Osteoblast (primary cell): ENCODE results near the gene PRPSAP1. TPM values are rescaled to one million over a fixed set of nuclear protein-coding genes. Genes with fewer than 3 reads are reported as not detected.

Source experiments
- DNase-seq: peaks from one replicate; pipeline ENCODE4 v3.0.0; 2011; ENCODE audit warnings: low spot score, mixed read lengths; ENCODE audit not compliant: insufficient read length; ENCODE audit errors: missing footprints
- H2AFZ ChIP-seq: 2 replicates; pipeline ENCODE4 v1.6.0; 2011; ENCODE audit warnings: mild to moderate bottlenecking, low read length
- H3K27ac ChIP-seq: 2 replicates; pipeline ENCODE4 v1.5.1; 2011; ENCODE audit warnings: mild to moderate bottlenecking, low read depth, low read length, moderate library complexity
- H3K27me3 ChIP-seq: 2 replicates; pipeline ENCODE4 v1.6.0; 2012; ENCODE audit warnings: mild to moderate bottlenecking, control low read depth, inconsistent platforms, low read length, moderate library complexity; ENCODE audit not compliant: insufficient read depth
- H3K36me3 ChIP-seq: 2 replicates; pipeline ENCODE4 v1.5.1; 2011; ENCODE audit warnings: mild to moderate bottlenecking, low read length, control low read depth, moderate library complexity; ENCODE audit not compliant: insufficient read depth
- H3K4me1 ChIP-seq: 2 replicates; pipeline ENCODE4 v1.5.1; 2011; ENCODE audit warnings: mild to moderate bottlenecking, low read length, control low read depth, moderate library complexity; ENCODE audit not compliant: insufficient read depth
- H3K4me2 ChIP-seq: 2 replicates; pipeline ENCODE4 v1.6.0; 2011; ENCODE audit warnings: mild to moderate bottlenecking, low read length; ENCODE audit not compliant: insufficient read depth
- H3K4me3 ChIP-seq: fragments of 200-600 bp; sonication (generic); 3 replicates; pipeline ENCODE4 v1.5.1; 2012; ENCODE audit warnings: mild to moderate bottlenecking, low read length, inconsistent platforms; ENCODE audit not compliant: insufficient read depth
- H3K79me2 ChIP-seq: 2 replicates; pipeline ENCODE4 v1.6.0; 2012; ENCODE audit warnings: mild to moderate bottlenecking, low read length, control low read depth, inconsistent platforms; ENCODE audit not compliant: insufficient read depth
- H3K9me3 ChIP-seq: 2 replicates; pipeline ENCODE4 v1.5.1; 2011; ENCODE audit warnings: low read depth, low read length, control low read depth
- H4K20me1 ChIP-seq: 2 replicates; pipeline ENCODE4 v1.6.0; 2012; ENCODE audit warnings: mild to moderate bottlenecking, low read length, control low read depth; ENCODE audit not compliant: insufficient read depth
- total RNA-seq: library from RNA; depleted of rRNA; stranded (reverse); fragments of >200 nt; gene quantifications from 2 replicates; pipeline ENCODE4 v1.2.3, GENCODE V29; 2012
- TF ChIP-seq, protein P1 (sequence below): IDR thresholded peaks from 2 replicates; pipeline ENCODE4 v1.5.1; 2011; ENCODE audit warnings: mild to moderate bottlenecking, low read depth, low read length, moderate library complexity; ENCODE audit errors: extremely low read depth

PRPSAP1 gene
- total RNA-seq, 1 donor: 79.6 TPM

DNA sequence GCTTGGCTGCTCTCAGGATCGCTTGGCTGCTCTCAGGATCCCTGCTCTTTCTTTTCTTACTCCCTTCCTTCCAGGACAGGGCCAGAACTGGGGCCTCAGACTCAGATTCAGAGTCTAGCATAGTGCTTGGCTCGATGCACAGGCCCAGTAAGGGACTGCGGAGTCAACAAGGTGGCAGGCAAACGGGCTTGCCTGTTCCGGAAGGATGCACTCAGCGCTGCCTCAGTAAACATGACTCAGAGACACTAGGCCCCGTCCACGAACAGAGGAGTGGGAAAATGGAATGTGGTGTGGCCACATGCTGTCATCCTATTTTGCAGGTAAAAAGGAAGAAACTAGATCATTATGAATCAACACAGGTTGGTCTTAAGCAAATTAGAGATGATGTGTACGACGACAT lies 40.5 kb upstream of the PRPSAP1 start:
- peak; percentile 19 for DNase-seq
- Histone ChIP-seq H3K9me3 (no peaks in the 10 kb centered on the region), H3K27ac (no peak overlapping the region), H3K4me3 (no peak overlapping the region), H3K79me2 (no peaks in the 10 kb centered on the region), H3K27me3 (no peaks in the 10 kb centered on the region), H4K20me1 (peaks cover 11% of the 10 kb centered on the region), H3K4me2 (no peak overlapping the region), H3K4me1 (no peaks in the 10 kb centered on the region), H3K36me3 (peaks cover 53% of the 10 kb centered on the region), H2AFZ (no peak overlapping the region)
- TF ChIP-seq, protein P1, sequence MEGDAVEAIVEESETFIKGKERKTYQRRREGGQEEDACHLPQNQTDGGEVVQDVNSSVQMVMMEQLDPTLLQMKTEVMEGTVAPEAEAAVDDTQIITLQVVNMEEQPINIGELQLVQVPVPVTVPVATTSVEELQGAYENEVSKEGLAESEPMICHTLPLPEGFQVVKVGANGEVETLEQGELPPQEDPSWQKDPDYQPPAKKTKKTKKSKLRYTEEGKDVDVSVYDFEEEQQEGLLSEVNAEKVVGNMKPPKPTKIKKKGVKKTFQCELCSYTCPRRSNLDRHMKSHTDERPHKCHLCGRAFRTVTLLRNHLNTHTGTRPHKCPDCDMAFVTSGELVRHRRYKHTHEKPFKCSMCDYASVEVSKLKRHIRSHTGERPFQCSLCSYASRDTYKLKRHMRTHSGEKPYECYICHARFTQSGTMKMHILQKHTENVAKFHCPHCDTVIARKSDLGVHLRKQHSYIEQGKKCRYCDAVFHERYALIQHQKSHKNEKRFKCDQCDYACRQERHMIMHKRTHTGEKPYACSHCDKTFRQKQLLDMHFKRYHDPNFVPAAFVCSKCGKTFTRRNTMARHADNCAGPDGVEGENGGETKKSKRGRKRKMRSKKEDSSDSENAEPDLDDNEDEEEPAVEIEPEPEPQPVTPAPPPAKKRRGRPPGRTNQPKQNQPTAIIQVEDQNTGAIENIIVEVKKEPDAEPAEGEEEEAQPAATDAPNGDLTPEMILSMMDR: no peak

DNA sequence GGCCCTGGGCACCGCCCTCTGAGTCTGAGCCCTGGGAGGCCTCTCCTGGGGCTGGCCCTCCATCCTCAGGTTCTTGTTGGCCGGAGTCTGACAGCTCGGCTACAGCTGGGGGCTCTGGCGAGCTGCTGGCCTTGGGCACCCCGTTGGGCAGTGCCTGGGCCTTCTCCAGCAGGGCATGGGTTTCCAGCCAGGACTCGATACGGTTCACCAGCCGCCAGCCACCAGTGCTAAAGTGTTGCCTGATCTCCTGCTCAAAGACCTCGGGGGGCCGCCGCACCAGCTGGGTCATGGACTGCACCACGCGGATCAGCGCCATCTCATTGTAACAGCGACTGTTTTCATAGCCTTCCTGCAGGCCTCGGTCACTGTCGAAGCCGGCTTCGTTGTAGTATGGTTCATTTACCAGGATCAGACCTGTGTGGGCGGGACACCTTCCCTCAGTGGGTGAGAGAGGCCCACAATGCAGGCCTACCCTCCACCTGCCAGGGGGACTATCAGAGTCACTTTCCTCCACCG lies 37.5 kb upstream of the PRPSAP1 start:
- Histone ChIP-seq H4K20me1 (peaks cover 25% of the 10 kb centered on the region), H3K4me2 (no peak overlapping the region), H3K9me3 (no peaks in the 10 kb centered on the region), H3K79me2 (peaks cover 19% of the 10 kb centered on the region), H2AFZ (no peak overlapping the region), H3K27me3 (no peaks in the 10 kb centered on the region), H3K27ac (no peak overlapping the region), H3K4me3 (no peak overlapping the region), H3K36me3 (peaks cover 45% of the 10 kb centered on the region), H3K4me1 (peaks cover 17% of the 10 kb centered on the region)
- TF ChIP-seq, protein P1: no peak
- peak; percentile 59 for DNase-seq

DNA sequence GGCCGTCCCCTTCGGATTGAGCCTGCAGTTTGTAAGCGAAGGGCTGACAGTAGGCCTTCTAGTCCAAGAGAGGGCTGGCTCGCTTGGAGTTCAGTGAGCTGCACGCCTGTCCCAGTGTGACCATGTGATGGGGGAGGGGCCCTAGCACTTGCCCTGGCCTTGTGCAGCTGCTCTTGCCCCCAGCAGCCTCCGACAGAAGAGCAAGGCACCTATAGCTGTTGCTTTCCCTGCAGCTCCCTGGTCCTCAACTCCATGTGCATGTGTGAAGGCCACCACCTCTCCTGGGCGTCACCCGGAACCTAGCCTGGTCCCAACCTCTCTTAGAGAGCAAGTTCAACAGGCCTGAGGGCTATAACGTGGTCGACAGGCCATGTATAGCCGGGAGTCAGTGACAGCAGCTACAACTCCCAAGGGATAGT lies 36.3 kb upstream of the PRPSAP1 start:
- H3K4me2 ChIP-seq: no peak overlapping the region
- peaks cover 36% of the 10 kb centered on the region for H3K36me3 ChIP-seq
- H2AFZ ChIP-seq: no peak overlapping the region
- DNase-seq: peak; percentile 71
- H3K79me2 ChIP-seq: peaks cover 32% of the 10 kb centered on the region
- TF ChIP-seq, protein P1: no peak
- peaks cover 30% of the 10 kb centered on the region for H4K20me1 ChIP-seq
- H3K27ac ChIP-seq: no peak overlapping the region
- H3K4me3 ChIP-seq: no peak overlapping the region
- H3K4me1 ChIP-seq: peaks cover 21% of the 10 kb centered on the region
- H3K27me3 ChIP-seq: no peaks in the 10 kb centered on the region
- no peaks in the 10 kb centered on the region for H3K9me3 ChIP-seq

DNA sequence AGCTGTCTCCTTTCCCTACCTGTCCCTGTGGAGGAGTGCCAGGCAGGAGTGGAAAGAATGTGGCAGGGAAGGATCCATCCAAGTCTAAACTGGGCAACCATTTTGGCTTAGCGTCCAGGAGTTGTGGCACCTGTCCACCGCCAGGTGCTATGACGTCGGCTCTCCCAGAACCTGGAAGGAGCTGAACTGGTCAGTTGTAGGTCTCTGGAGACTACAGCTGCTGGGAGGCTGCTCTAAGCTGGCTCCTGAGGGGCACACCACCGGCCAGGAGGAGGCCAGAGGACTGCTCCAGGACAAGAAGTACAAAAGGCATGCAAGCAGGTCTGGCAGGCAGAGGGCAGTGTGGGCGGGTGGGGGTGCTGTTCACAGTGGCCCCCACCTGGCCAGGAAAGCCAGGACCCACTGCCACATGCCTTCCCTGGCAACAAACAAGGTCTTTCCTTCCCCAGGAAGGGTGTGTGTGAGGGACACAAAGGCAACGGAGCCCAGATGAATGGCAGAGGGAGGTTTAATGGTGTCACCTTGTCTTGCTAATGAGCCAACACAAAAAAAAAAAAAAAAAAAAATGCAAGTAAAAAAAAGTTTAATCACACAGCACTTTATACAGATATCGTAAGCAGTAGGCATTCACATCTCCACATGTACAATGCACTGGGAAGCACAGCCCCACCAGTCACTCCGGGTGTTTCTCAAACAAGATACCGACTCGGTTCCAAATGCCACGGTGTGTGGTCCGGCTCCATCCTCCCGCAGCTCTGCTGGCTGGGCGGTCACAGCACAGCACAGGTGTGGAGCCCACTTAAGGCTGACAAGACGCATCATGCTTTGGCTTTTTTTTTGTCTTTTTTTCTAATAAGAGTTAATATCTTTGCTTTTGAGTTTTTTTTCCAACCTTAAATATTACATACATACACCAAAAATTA lies 35.5 kb upstream of the PRPSAP1 start:
- Histone ChIP-seq H4K20me1 (peaks cover 30% of the 10 kb centered on the region), H3K9me3 (no peaks in the 10 kb centered on the region)
- TF ChIP-seq, protein P1: peak; percentile 8

More for the DNA sequence above, 35.5 kb upstream of the PRPSAP1 start:
- Histone ChIP-seq H2AFZ (no peak overlapping the region), H3K27me3 (no peaks in the 10 kb centered on the region), H3K4me3 (no peak overlapping the region), H3K4me2 (no peak overlapping the region), H3K27ac (no peak overlapping the region), H3K36me3 (peaks cover 33% of the 10 kb centered on the region), H3K4me1 (peaks cover 21% of the 10 kb centered on the region), H3K79me2 (peaks cover 36% of the 10 kb centered on the region)
- peak; percentile 88 for DNase-seq
